DMS53 (cell line): Measurements from ENCODE around the gene VSNL1.
"Not testable (repeated sequence)": the region's sequence is repeated elsewhere in the genome, so short reads cannot be mapped to it uniquely, and the experiment has no call there.

Source experiments
- DNase-seq: peaks from one replicate; lab custom pipeline; 2025; lab: John Stamatoyannopoulos, UW

Gene VSNL1

DNA sequence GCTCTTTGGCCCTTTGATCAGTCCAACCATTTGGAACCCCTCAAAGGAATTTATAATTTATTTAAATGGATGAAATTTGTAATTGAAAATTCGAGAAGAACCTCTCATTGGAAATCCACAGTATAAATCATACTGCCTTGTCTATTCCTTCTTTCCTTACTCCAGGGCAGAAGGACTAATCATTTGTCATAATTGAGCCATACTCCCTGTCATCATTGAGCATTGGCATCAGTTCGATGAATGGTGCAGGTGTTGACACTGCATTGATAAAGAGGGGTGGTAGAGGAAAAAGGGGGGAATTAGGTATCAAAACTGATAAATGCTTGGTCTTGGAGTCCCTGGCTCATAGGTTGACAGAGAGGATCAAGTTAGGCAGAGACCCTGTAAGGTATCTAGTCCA is 2.0 kb downstream of the VSNL1 start:
- no peak for DNase-seq

DNA sequence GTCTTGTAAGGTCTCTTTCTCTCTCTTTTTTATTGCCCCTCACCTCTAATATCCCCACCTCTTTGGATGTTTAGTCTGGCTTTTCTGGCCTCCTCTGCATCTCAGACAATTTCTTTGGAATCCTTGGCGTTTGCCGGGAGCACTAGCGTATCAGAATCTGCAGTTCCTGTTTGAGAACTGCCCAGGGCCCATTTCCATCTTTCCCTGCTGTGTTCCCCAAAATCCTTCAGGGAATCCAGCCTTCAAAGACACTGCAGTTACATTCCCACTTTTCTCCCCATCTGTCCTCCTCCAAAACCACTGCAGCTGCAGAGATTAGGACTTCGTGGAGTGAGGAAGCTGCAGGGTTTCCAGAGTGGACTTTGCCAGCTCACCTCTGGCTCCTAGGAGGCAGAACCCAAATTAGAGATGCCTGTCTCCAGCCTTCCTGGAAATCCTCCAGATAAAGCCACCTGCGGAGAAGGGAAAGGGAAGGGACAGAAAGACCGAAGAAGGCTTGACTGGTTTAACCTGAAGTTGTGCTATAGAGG is 2.7 kb downstream of the VSNL1 start:
- no peak for DNase-seq

DNA sequence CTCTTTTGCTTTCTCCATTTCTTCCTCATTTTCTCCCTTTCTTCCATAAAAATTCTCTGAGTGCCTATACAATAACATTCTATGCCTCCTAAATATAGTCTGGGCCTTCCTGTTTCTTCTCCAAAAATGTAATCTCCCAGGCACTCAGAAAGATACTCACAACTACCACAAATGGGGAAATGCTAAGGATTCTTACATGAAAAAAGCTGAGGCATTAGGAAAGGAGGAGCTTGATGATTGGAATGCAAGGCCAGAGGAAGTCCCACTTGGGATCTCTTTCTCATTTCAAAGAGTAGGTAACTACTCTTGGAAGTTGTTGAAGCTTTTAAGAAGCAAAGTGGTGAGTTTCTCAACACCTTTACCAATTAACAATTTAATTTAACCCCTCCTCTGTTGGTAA is 3.4 kb downstream of the VSNL1 start:
- no peak for DNase-seq

DNA sequence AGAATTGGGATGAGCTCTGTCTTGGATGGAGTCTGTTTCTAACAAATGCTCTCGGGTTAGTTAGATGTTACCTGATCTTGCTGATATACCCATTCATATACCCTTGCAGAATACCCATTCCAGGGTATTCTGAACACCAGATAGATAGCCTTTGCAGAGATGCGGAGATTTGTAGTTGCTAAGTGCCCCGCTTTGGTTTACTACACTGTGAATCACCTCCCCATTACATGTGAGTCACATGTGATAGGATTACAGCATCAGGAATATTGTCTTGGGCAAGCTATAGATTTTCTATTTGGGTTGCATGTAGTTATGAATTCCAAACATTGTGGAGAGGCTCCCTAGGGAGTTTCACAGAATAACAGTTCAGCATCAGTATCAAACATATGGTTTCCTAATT is 3.8 kb downstream of the VSNL1 start:
- DNase-seq, result peak; percentile 1

DNA sequence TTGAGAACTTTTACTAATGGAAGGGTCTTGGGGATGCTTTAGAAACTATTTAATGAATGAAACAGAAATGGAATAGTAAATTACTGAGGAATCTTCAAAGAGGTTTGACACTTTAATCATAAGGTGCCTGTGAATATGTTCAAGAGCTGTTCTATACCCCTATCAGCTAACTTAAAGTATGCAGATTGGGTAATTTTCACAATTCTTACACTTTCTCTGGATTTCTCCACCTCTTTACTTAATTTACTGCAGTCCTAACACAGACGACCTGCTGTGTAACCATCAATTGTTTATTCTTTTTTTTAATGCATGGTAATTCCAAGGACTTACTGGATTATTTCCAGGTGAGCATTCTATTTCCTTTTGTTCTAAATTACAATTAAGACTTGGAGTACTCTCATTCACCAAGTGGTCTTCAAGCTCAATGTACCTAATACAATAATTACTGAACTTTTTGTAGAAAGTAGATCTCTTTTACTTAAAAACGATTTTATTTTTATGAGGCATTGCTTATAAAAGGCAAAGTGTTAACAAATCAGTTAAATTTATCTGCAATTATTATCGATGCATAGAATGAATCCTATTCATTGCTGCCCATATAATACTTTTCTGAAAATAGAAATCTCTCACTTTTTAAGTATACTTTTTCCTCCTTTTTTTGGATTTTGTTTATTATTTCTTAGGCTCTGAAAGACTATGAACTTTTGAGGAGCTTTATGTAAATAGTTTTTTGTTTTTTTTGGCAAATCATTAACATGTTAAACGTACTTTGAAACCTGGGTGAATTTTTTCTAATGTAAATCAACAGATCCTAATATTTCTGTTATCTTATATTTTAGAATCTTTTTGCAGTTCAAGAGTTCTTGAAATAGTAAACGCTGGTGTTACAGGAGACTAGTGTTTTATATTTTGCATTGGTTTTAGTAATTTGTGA is 5.5 kb downstream of the VSNL1 start:
- no peak for DNase-seq

DNA sequence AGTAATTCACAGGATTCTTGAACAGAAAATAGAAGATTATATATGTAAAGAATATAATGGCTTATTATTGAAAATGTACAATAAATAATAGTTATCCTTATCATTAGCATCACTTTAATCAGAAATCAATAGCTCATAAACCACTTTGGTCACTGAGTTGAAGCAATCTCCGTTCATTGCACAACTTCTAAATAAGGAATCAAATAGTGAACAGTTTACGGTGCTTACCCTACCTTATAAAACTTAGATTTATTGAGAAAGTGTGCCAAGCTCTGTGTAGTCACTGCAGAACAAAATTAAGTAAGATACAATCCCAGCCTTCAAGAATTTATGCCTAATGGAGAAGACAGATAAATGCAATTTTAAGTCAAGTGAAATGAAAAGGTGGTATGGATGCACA is 6.7 kb downstream of the VSNL1 start:
- no peak for DNase-seq

DNA sequence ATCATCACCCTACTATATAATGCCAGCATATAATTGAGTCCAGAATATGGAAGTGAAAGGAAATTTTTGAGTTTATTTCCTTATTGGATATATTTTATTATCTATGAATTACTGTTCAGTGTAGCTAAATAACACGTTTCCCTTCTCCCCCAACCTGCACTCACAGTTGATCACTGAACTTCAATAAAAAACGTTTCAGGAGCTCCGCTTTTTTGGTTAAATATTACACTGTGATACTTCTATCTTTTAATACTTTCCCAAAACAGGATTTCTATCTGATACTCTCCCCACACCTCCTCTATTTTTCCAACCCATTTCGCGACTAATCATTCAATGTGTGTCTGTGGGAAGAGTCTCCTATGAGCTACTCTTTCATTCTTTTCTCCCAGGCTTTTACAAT is 7.2 kb downstream of the VSNL1 start:
- no peak for DNase-seq

DNA sequence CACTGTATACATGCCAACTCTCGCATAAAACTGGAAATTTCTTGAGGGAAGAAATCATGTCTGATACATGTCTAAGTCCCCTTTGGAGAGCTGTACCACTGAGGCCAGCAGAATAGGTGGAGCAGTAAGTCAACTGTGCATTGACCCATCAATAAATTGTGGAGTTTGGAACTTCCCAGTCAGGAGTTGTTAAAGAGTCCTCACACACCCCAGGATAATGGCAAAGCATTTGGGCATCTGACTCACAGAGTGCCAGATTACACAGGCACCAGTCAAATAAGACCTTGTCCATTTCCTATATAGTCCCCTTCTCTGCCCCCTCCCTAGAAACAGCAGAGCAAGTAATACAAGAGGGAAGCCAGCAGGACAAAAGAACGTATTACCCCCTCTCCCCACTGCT is 10.4 kb downstream of the VSNL1 start:
- no peak for DNase-seq

DNA sequence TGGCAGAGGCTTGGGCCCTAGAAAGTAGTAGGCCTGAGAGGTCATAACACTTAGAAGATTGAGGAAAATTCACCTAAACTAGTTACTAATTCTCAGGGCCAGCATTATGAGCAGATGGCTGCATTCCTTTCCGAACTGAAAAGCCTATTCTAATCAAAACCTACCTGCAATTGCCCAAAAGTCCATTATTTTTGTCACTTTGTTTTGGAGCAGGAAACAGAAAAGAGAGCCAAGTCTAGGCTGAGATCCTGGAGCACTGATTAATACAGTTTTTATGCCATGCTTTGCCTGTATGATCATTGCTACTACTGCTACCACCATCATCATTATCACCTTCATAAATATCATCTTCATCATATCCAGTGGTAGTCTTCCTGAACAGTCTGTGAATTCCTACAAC is 14.7 kb downstream of the VSNL1 start:
- DNase-seq, result no peak

DNA sequence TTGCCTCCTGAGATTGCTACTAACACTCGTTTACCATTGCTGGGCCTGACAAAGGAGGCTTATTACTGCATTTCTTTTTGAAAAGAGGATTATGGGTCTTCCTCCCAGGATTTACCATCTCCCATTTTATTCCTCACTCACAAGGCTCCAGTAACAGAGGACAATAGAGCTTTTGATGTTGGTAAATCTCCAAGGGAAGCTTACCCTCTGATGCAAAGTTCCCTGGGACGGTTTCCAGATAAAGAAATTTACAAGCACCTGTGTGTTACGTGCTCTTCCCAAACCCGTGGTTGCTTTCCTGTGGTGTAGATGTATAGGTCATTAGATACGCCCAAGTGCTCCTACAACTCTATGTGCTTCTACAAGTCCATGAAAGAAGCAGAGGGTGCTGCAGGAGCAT is 17.1 kb downstream of the VSNL1 start:
- no peak for DNase-seq

DNA sequence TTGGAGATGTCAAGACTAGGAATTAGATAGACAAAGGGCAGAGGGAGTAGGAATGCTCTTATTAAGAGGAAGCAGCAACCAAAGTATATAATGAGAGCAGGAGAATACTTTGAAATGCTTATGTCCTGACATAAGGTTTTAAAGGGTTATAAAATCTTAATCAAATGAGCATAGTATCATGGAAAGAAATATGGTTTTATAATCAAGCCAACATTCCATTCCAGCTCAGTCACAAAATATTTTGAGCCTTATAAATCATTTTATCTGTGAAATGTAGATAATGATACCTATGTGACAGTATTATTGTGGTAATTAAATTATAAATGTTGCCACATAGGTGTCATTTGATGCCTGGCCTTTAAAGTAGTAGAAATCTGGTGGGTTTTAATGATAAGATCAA is 17.6 kb downstream of the VSNL1 start:
- DNase-seq, result no peak

DNA sequence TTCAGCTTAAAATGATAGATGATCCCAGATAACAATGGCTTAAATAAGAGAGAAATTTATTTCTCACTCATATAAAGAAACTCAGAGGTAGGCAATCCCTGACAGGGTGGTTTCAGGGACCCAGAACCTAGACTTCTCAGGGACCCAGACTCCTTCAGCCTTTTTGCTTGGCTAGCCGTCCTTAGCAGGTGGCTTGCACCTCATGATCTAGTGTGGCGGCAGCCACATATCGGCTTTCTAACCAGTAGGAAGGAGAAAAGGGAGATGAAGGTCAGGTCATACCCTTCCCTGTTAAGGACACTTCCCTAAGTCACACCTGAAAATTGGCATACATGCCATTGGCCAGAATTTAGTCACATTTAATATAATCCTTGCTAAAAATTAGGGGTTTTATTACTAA is 18.4 kb downstream of the VSNL1 start:
- no peak for DNase-seq

DNA sequence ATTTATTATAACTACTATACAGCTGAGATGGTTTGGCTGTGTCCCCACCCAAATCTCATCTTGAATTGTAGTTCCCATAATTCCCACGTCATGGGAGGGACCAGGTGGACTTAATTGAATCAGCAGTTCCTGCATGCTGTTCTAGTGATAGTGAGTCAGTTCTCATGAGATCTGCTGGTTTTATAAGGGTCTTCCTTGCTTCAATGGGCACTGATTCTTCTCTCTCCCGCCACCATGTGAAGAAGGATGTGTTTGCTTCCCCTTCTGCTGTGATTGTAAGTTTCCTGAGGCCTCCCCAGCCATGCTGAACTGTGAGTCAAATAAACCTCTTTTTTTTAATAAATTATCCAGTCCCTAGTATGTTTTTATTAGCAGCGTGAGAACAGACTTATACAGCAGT is 25.2 kb downstream of the VSNL1 start:
- not testable (repeated sequence) for DNase-seq

DNA sequence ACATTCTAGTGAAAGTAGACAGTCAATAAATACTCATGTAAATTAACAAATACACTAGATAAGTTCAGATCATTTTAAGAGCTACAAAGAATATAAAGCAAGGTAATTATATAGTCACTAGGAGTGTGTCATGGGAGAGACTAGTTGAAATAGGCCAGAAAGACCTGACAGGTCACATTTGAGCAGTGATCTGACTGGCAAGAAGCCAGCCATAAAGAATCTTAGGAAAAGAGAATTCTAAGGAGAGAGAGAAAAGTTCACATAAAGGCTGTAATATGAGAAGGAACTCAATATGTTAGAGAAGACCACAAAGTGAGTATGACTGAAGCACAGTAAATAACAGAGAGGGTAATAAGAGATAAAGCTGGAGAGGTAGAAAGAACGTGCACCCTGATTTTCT is 31.2 kb downstream of the VSNL1 start:
- peak; percentile 33 for DNase-seq

DNA sequence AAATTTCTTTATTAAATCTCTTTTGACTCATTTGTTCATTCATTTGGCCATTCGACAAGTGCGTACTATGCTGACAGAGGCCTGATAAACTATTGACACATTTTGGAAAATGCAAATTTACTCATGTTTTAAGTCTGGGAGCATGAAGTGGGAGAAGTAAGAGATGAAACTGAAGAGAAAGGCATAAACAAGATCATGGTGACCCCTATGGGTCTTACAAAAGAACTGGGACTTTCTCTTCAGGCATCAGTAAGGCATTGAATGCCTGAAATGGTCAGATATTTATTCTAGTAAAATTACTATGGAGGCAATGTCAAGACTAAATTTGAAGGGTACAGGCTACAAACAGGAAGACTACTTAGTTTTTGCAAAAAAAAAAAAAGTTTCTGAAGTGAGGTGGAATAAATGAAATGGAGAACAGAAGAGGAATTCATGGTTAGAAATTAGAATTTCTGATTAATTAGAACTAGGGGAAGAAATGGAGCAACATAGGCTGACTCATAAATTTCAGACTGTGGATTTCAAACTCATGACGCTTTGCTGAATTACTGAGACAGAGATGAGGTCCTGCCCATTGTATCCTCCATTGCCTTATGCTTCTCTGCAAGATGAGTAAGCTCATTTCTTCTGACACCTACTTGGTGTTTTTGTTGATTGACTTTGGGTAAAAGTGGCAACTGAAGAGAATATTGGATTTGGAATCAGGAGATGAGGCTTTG is 32.7 kb downstream of the VSNL1 start:
- peak; percentile 38 for DNase-seq

DNA sequence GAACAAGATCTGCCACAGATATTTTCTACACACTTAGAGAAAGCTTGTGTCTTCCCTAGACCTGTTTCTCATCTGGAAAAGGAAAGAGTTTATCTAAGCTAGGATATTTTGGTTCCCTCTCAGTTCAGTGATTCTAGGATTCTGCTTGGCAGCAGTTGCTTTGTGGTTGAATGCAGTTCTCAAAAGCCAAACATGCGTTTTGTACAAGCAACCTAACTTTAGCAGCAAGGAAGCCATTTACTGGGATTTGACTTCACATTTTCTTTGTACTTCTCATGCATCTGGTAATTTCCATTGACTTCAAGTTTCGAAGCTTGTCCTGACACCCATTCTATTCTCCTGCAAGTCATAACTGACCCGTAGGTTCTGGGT is 33.3 kb downstream of the VSNL1 start:
- no peak for DNase-seq

DNA sequence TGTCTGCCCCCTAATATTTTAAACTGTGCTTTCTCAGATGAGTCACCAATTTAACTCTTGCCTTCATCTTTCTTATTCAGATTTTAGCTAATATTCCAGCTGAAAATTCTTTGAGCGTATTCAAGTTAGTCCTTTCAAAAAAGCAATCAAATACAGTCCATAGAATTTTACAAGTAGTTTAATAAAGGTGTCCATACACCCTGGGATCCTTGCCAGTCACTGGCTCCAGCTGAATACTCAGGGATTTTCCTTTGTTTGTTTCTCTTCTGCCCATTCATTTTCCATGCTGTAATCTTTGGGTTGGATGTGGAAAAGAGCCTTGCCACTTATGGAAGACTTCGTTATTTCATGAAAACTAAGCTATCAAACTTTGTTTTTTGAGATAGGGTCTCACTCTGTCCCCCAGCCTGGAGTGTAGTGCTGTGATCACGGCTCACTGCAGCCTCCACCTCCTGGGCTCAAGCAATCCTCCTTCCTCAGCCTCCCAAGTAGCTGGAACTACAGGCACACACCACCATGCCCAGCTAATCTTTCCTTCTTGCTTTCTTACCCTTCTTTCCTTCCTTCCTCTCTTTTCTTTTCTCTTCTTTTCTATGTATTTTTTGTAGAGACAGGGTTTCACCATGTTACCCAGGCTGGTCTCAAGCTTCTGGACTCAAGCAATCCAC is 34.0 kb downstream of the VSNL1 start:
- no peak for DNase-seq

DNA sequence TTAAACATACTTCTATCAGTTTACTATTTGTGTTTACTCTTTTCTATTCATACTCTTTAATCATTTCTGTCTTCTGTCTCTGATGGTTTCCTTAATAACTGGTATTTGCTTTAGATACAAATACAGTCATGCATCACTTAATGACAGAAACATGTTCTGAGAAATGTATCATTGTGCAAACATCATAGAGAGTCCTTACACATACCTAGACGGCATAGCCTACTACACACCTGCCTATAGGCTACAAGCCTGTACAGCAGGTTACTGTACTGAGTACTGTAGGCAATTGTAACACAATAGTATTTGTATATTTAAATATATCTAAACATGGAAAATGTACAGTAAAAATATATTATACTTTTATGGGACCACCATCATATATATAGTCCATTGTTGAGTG is 36.3 kb downstream of the VSNL1 start:
- DNase-seq, result peak; percentile 94

DNA sequence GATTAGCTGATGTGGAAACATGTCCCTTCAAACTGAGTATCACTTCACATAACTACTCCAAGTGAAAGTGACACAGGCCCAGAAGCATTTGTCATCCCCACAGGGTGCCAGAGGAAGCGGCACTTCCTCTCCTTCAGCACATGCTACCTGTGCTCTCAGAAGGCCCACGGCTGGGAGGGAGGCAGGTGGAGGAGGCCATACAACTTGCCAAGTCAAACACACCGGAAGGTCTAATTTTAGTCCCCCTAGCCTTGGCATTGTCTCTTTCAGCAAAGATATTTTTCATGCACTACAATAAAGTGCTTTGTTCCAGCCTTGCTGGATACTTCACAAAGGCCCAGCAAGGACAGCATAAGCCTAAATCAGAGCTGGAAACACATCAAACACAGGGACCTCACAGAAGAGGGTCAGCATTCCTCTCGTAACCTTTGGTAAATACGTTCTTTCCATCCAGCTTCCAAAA is 38.0 kb downstream of the VSNL1 start:
- peak; percentile 75 for DNase-seq

DNA sequence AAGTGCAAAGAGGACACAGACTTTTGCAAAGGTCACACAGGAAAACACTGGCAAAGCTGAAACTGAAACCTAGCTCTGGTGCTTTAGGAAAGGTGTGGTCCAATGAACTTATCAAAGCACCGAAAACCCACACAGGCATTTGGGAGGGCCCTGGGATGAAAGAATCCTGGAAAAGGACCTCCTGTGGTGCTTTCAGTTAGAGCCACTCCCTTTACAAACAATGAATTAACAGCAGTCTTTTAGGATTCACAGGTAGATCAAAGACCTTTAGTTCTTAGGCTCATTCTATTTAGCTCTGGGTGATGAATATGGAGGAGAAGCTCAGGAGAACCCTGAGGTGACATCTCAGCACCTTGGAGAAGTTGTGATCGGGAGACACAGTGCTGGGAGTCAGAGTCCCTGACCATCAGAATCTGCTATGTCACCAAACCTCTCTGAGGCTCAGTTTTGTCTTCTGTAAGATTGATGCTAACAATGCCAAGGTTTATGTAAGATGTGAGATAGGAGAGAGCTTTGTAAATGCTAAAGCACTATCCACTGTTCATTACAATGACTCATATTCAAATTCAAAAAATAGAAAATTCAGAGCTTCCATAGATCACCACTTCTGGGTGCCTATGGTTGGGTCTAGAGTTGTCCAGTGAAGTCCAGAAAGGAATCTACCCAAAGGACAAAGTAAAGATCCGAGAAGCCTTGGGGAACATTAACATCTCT is 39.3 kb downstream of the VSNL1 start:
- peak; percentile 9 for DNase-seq

DNA sequence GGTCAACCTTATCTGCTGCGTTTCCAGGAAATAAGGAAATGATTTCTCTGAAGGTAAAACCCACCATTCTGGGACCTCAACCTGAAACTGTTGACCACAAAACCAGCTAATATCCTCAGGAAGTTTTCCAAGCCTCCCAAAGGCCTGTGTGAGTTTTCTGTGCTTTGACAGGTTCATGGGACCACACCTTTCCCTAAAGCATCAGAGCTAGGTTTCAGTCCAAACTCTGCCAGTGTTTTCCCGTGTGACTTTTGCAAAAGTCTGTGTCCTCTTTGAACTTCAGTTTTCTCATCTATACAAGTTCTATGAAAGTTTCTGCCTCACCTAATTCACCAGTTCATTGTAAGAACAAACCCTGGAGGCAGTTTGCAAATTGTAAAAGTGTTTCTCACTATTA is 39.8 kb downstream of the VSNL1 start:
- DNase-seq, result no peak

DNA sequence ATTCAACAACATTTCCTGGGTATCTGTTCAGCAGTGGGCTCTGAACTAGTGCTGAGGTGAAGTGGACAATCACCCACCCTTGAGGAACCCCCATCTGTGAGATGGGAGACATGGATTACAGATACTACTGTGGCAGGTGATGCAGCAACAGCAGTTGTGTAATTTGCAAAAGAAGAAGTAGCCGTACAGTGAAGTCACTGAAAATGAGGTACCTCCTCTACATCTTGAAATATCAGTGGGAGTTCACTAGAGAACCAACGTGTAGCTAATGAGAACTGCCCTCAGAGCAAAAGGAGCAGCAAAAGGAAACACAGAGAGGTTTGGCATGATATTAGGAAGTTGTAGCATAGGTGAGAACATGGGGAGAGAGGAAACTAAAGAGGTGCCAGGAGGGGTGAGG is 41.3 kb downstream of the VSNL1 start:
- DNase-seq, result no peak
